Hepatocyte (in vitro differentiated cells): ENCODE measurements around the gene RPA3.

Experiments used
- CTCF ChIP-seq: fragments of 200-600 bp; sonication (generic); IDR thresholded peaks from 2 replicates; pipeline ENCODE4 v1.5.1; 2016; ENCODE audit warnings: antibody characterized with exemption, mild to moderate bottlenecking; ENCODE audit not compliant: poor library complexity
- EZH2 ChIP-seq: fragments of 200-600 bp; sonication (generic); IDR thresholded peaks from 2 replicates; pipeline ENCODE4 v1.6.1; 2016; ENCODE audit warnings: antibody characterized with exemption, mild to moderate bottlenecking, borderline replicate concordance
- EZH2phosphoT487 ChIP-seq: fragments of 200-600 bp; sonication (generic); IDR thresholded peaks from one replicate; pipeline ENCODE4 v1.6.1; 2018; ENCODE audit warnings: antibody characterized with exemption, mild to moderate bottlenecking, low read depth, moderate library complexity; ENCODE audit not compliant: unreplicated experiment, severe bottlenecking

GRCh38 chr7:7607010-7607409 is 111.4 kb downstream of the RPA3 start:
- TF ChIP-seq CTCF (no peak), EZH2 (no peak), EZH2phosphoT487 (no peak)
